H54 (cell line): Measurements from ENCODE around the gene KIF22.
"Not testable (repeated sequence)": the region's sequence is repeated elsewhere in the genome, so short reads cannot be mapped to it uniquely, and the experiment has no call there.

Source experiments
- DNase-seq: peaks from one replicate; pipeline ENCODE4 v3.0.0; 2011; ENCODE audit warnings: low spot score, mixed read lengths; ENCODE audit not compliant: insufficient read length
- FAIRE-seq: peaks from 3 replicates; lab custom pipeline; 2011; peaks lifted over from hg19 to GRCh38; lab: Jason Lieb, UNC
- POLR2A ChIP-seq: IDR thresholded peaks from 2 replicates; pipeline ENCODE4 v1.6.1; 2011; ENCODE audit warnings: low read depth, mild to moderate bottlenecking, low read length

Gene KIF22

DNA sequence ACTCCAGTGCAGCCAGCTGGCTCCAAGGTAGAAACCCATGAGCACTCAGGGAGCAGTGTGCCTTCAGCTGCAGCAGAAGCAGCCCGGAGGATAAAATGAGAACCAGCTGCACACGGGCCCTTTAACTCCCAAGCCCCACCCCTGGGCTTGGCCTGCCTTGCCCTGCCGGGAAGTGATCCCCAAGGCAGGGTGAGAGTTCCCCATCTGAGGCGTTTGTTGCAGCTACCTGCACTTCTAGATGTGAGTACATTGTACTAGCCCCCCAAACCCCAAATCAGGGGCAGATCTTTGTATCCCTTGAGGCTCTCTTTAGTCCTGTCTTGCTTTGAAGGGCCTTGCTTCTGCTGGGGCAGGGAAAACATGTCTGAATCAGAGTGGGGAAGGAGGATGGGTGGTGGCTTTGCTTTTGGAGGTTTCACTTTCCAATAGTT is 29.7 kb downstream of the KIF22 start, which contains the start of gene MVP:
Gene MVP, plus strand, starts transcription at position 192 of the 431 bp plus-strand sequence. CDS start 10,088 bp downstream, outside the sequence.
- no peak for DNase-seq
- TF ChIP-seq POLR2A: peak; percentile 40; the same call in 1 of the 2 replicates
- FAIRE-seq: no peak

DNA sequence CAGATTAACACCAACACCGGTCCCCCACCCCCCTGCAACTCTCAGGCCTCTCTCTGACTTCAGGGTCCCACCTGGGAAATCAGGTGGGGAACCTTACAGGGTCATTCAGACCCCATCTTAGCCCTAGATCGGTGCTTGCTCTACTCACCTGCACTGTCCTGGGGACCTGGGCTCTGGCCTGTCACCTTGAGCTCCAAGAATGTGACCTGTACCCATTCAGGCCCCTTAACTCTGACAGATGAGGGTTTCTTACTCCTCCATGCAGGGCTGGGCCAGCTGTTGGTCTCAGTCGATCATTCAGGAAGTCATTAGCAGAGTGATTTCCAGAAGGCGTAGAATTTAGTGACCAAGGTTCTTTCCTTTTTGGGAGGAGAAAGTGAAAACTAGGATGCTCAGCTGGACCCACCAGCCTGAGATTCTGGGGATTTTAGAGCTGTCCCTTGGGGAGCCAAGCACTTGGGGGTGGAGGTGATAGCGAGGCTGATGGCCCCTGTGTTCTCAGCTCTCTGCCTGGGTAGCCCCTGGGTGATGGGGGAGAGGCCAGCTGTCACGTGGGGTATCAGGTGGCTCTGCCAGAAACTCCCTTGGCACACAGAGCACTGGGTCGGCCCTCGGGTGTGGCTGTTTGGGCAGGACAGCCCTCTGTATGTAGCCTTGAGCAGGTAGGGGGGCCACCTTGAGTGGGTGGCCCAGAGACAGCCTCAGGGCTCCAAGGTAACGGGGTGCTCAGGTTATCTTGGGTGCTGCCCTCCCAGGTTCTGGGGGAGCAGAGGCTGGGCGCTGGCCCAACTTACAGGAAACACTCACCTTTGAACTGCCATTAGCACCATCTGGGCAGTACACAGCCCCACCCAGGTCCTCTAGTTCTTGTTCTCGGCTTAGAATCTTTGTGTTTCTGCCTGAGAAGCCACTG is 30.4 kb downstream of the KIF22 start:
- TF ChIP-seq POLR2A: no peak
- FAIRE-seq (no peak), DNase-seq (no peak)

DNA sequence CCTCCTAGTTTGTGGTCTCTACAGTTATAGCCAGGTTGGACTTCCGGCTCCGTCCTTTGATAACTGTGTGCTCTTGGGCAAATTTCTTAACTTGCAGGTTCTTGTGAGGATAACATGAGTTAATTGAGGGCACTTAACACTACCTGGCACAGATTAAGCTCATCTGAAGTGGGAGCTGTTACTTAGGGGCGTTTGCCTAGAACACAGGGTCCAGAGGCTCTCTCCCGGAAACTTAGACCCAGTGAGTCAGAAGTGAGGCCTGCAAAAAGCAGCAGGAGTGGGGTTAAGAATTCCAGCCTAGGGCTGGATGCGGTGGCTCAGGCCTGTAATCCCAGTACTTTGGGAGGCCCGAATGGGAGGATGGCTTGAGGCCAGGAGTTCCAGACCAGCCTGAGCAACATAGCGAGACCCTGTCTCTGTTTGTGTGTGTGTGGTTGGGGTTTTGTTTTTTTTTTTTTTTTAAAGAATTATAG is 31.1 kb downstream of the KIF22 start:
- no peak for TF ChIP-seq POLR2A
- no peak for DNase-seq
- no peak for FAIRE-seq

DNA sequence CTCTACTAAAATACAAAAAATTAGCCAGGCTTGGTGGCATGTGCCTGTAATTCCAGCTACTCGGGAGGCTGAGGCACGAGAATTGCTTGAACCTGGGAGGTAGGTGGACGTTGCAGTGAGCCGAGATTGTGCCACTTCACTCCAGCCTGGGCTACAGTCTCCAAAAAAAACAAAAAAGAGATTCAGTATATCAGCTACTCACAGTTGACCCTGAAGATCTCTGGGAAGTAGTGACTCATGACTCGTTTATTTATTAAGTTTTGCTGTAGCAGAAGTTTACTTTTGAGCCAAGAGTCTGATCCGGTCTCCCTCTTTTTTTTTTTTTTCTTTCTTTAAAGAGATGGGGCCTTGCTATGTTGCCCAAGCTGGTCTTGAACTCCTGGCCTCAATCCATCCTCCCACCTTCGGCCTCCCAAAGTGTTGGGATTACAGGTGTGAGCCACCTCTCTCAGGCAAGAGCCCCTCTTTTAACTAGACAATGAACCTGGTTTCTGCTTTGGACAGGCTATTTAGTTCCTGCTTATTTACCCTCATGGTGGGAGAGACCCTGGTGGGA is 34.1 kb downstream of the KIF22 start:
- FAIRE-seq (no peak), DNase-seq (no peak)
- TF ChIP-seq POLR2A: no peak

DNA sequence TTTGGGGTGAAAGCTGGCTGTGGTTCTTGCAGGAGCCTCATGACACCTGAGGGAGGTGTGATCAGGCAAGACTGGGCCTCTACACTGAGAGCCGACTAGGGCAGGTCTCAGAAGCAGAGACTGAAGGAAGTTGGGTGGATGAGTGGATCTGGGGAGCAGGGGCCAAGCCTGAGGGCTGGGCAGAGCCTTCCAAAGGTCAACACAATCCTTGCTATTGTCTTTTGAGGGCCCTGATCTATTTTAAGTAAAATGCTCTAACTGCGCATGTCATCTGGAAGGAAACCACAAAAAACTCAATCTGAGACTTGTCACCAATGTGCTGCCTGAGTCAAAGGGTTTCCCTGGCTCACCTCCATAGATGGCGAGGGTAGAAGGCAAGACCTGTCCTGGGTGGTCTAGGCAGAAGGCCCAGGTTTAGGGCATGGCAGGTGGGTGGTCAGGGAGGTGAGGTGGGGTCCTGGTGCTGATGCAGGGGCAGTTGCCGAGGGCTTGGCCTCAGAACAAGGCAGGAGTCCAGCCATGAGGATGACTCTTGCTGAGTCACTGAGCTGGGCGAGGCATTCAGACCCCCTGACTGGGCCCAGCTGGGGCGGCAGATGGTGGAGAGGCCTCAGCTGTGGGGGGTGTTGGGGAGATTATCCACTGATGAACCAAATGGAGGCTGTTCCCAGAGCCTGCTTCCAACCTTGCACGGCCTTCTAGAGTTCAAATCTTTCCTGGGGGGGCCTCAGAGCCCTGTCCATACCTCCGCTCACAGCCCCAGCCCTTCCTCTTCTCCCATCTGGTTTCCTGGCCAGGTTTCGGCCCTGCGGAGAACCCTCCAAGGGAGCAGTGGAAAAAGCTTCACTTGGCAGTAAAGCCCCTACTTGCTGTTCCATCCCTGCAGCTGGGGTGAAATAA is 34.8 kb downstream of the KIF22 start:
- peak; percentile 78 for DNase-seq
- TF ChIP-seq POLR2A: no peak; the same call in 1 of the 2 replicates
- FAIRE-seq: peak; percentile 78

DNA sequence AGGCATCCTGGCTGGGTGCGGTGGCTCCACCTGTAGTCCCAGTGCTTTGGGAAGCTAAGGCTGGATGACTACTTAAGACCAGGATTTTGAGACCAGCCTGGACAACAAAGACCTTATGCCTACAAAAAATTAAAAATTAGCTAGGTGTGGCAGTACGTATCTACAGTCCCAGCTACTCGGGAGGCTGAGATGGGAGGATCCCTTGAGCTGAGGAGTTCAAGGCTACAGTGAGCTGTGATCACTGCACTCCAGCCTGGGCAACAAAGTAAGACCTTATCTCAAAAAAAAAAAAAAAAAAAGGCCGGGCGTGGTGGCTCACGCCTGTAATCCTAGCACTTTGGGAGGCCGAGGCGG is 35.8 kb downstream of the KIF22 start:
- DNase-seq (no peak), FAIRE-seq (no peak)
- no peak for TF ChIP-seq POLR2A

DNA sequence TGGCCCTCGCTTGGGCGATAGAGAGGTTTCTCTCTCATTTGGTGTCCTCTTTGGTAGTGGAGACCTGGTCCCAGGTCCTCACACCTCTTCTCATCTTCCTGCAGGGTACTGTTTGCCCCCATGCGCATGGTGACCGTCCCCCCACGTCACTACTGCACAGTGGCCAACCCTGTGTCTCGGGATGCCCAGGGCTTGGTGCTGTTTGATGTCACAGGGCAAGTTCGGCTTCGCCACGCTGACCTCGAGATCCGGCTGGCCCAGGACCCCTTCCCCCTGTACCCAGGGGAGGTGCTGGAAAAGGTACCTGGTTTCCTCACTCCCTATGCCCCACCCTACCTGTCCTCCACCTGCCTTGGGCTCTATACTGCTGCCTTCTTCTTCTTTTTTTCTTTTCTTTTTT is 40.2 kb downstream of the KIF22 start:
- no peak for FAIRE-seq

DNA sequence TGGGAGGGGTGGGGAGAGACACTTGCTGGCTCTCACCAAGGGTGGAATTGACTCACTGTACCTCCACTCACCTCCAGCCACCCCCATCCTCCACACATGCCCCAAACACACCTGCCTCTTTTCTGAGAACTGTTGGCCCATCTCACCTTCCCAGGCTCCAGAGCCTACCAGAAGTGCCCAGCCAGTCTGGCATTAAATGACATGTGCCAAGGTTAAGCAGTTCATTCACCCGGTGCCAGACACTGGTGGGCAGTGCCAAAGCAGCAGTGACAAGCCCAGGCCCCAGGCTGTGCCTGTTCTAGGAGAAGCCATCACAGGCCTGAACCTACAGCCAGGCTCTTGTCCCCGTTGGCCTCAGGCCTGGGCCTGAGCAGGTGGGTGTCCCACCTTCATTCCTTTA is 40.9 kb downstream of the KIF22 start:
- no peak for DNase-seq
- no peak for TF ChIP-seq POLR2A
- FAIRE-seq: no peak

More for the DNA sequence above, 40.2 kb downstream of the KIF22 start:
- no peak for DNase-seq
- no peak for TF ChIP-seq POLR2A

DNA sequence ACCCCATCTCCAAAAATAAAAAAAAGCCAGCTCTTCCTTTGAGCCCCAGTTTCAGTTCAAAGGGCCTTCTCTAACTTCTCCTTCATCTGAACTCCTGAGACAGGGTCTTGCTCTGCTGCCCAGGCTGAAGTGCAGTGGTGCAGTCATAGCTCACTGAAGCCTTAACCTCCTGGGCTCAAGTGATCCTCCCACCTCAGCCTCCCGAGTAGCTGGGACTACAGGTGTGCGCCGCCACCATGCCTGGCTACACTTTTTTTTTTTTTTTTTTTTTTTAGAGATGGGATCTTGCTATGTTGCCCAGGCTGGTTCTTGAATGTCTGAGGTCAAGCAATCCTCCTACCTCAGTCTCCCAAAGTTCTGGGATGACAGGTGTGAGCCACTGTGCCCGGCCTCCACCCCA is 42.7 kb downstream of the KIF22 start:
- not testable (repeated sequence) for FAIRE-seq

DNA sequence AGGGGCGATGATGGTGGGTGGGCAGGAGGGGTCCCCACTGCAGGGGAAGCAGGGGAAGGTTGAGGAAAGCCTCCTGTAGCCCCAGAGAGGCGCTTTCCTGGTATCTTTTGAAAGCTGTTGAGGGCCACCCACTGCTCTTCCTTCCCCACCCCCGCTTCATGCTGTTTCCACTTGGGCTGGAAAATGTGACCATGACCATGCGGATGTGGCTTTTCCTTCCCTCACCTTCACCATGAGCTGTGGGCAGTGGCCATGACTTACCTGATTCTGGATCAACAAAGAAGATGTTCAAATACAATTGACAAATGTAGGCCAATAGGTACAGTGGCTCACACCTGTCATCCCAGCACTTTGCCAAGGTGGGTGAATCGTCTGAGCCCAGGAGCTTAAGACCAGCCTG is 43.5 kb downstream of the KIF22 start:
- DNase-seq (no peak), FAIRE-seq (no peak)
- no peak for TF ChIP-seq POLR2A

More for the DNA sequence above, 42.7 kb downstream of the KIF22 start:
- not testable (repeated sequence) for DNase-seq

DNA sequence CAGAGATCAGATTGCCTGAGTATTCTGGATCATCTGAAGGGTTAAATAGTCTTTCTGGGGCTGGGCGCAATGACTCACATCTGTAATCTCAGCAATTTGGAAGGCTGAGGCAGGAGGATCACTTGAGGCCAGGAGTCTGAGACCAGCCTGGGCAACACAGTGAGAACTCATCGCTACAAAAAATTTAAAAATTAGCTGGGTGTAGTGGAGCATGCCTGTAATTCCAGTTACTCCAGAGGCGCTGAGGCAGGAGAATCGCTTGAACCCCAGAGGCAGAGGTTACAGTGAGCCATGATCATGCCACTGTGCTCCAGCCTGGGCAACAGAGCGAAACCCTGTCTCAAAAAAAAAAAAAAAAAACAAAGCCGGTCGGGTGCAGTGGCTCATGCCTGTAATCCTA is 45.4 kb downstream of the KIF22 start:
- FAIRE-seq (no peak), DNase-seq (no peak)
- no peak for TF ChIP-seq POLR2A

DNA sequence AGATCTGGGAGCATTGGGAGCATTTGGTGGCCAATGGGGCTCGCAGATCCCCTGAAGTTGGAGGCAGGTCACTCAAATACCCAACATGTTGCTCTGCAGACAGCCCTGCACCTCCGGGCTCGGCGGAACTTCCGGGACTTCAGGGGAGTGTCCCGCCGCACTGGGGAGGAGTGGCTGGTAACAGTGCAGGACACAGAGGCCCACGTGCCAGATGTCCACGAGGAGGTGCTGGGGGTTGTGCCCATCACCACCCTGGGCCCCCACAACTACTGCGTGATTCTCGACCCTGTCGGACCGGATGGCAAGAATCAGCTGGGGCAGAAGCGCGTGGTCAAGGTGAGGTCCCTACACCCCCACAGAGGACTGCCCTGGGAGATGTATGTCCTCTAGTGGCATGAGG is 46.1 kb downstream of the KIF22 start:
- no peak for TF ChIP-seq POLR2A
- DNase-seq (no peak), FAIRE-seq (no peak)

DNA sequence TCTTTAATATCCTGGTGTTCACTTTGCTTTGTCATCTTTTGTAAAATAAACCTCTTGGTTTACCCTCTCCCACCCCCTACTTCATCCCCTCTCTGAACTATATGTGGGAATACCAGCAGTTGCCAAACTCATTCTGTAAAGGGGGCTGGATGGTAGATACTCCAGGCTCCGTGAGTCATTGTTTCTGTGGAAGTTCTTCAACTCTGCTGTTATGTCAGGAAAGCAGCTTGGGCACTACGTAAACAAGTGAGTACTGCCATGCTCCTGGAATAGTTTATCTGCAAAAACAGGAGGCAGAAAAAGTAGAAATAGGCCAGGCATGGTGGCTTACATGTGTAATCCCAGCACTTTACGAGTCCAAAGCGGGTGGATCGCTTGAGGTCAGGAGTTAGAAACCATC is 47.3 kb downstream of the KIF22 start:
- FAIRE-seq (no peak), DNase-seq (no peak)
- TF ChIP-seq POLR2A: no peak
